ENCODE results near the gene ARGLU1.

Gene ARGLU1

GRCh38 chr13:106530980-106531481 lies 36.9 kb downstream of the ARGLU1 start:
- no peaks in the 10 kb centered on the region for H3K36me3 Mint-ChIP-seq
- H3K4me1 Mint-ChIP-seq, result peaks cover 8 to 23% of the 10 kb centered on the region in 2 donors
- no peak overlapping the region for H3K27ac Mint-ChIP-seq
- ATAC-seq (replicated peaks) (no peak), DNase-seq (no peak)
- H3K27me3 Mint-ChIP-seq, result peaks cover 47 to 71% of the 10 kb centered on the region in 2 donors
- no peak overlapping the region for H3K4me3 Mint-ChIP-seq
- H3K9me3 Mint-ChIP-seq, result no peaks in the 10 kb centered on the region

GRCh38 chr13:106530171-106530851 lies 37.6 kb downstream of the ARGLU1 start:
- ATAC-seq (replicated peaks), result no peak
- no peaks in the 10 kb centered on the region for H3K36me3 Mint-ChIP-seq
- H3K27ac Mint-ChIP-seq, result no peak overlapping the region
- peaks cover 54 to 78% of the 10 kb centered on the region in 2 donors for H3K27me3 Mint-ChIP-seq
- H3K4me3 Mint-ChIP-seq, result no peak overlapping the region
- no peaks in the 10 kb centered on the region for H3K9me3 Mint-ChIP-seq
- H3K4me1 Mint-ChIP-seq, result peaks cover 8 to 22% of the 10 kb centered on the region in 2 donors
- no peak for DNase-seq

- Mint-ChIP-seq H3K4me1 (peaks cover 8 to 22% of the 10 kb centered on the region in 2 donors), H3K4me3 (no peak overlapping the region), H3K9me3 (no peaks in the 10 kb centered on the region), H3K27me3 (peaks cover 55 to 79% of the 10 kb centered on the region in 2 donors), H3K36me3 (no peaks in the 10 kb centered on the region), H3K27ac (no peak overlapping the region)
- DNase-seq (no peak), ATAC-seq (replicated peaks) (no peak)
Observed at GRCh38 chr13:106529415-106530170, 38.3 kb downstream of the ARGLU1 start.

- H3K4me3 Mint-ChIP-seq, result no peak overlapping the region
- no peaks in the 10 kb centered on the region for H3K9me3 Mint-ChIP-seq
- H3K27me3 Mint-ChIP-seq, result peaks cover 52 to 78% of the 10 kb centered on the region in 2 donors
- no peak for DNase-seq
- H3K27ac Mint-ChIP-seq, result no peak overlapping the region
- ATAC-seq (replicated peaks), result no peak
- peaks cover 6 to 14% of the 10 kb centered on the region in 2 donors for H3K4me1 Mint-ChIP-seq
- no peaks in the 10 kb centered on the region for H3K36me3 Mint-ChIP-seq
Observed at GRCh38 chr13:106528718-106529414, 39.1 kb downstream of the ARGLU1 start.

- H3K27ac Mint-ChIP-seq, result no peak overlapping the region
- H3K27me3 Mint-ChIP-seq, result peaks cover 46 to 77% of the 10 kb centered on the region in 2 donors
- DNase-seq (no peak), ATAC-seq (replicated peaks) (no peak)
- H3K36me3 Mint-ChIP-seq, result no peaks in the 10 kb centered on the region
- peaks cover 0 to 4% of the 10 kb centered on the region in 2 donors for H3K4me1 Mint-ChIP-seq
- H3K4me3 Mint-ChIP-seq, result no peak overlapping the region
- no peaks in the 10 kb centered on the region for H3K9me3 Mint-ChIP-seq
Observed at GRCh38 chr13:106527826-106528225, 40.1 kb downstream of the ARGLU1 start.

GRCh38 chr13:106527445-106527801 lies 40.5 kb downstream of the ARGLU1 start:
- DNase-seq (no peak), ATAC-seq (replicated peaks) (no peak)
- Mint-ChIP-seq H3K27me3 (peaks cover 42 to 77% of the 10 kb centered on the region in 2 donors), H3K36me3 (no peaks in the 10 kb centered on the region), H3K27ac (no peak overlapping the region), H3K9me3 (no peaks in the 10 kb centered on the region), H3K4me1 (no peaks in the 10 kb centered on the region), H3K4me3 (no peak overlapping the region)

GRCh38 chr13:106526738-106527444 lies 41.0 kb downstream of the ARGLU1 start:
- peaks cover 38 to 78% of the 10 kb centered on the region in 2 donors for H3K27me3 Mint-ChIP-seq
- no peak overlapping the region for H3K27ac Mint-ChIP-seq
- H3K4me1 Mint-ChIP-seq, result no peaks in the 10 kb centered on the region
- H3K36me3 Mint-ChIP-seq, result no peaks in the 10 kb centered on the region
- no peak for ATAC-seq (replicated peaks)
- no peak overlapping the region for H3K4me3 Mint-ChIP-seq
- no peak for DNase-seq
- no peaks in the 10 kb centered on the region for H3K9me3 Mint-ChIP-seq

- Mint-ChIP-seq H3K4me1 (no peaks in the 10 kb centered on the region), H3K27me3 (peaks cover 37 to 71% of the 10 kb centered on the region in 2 donors), H3K9me3 (no peaks in the 10 kb centered on the region), H3K36me3 (no peaks in the 10 kb centered on the region), H3K4me3 (no peak overlapping the region), H3K27ac (no peak overlapping the region)
- ATAC-seq (replicated peaks) (no peak), DNase-seq (no peak)
Observed at GRCh38 chr13:106525865-106526264, 42.1 kb downstream of the ARGLU1 start.

GRCh38 chr13:106524108-106524507 lies 43.8 kb downstream of the ARGLU1 start:
- DNase-seq, result no peak
- H3K9me3 Mint-ChIP-seq, result no peaks in the 10 kb centered on the region
- peaks cover 30 to 63% of the 10 kb centered on the region in 2 donors for H3K27me3 Mint-ChIP-seq
- H3K4me1 Mint-ChIP-seq, result no peaks in the 10 kb centered on the region
- no peak overlapping the region for H3K27ac Mint-ChIP-seq
- H3K4me3 Mint-ChIP-seq, result no peak overlapping the region
- no peaks in the 10 kb centered on the region for H3K36me3 Mint-ChIP-seq
- no peak for ATAC-seq (replicated peaks)

- no peaks in the 10 kb centered on the region for H3K36me3 Mint-ChIP-seq
- H3K27ac Mint-ChIP-seq, result no peak overlapping the region
- ATAC-seq (replicated peaks) (no peak), DNase-seq (no peak)
- H3K27me3 Mint-ChIP-seq, result peaks cover 26 to 57% of the 10 kb centered on the region in 2 donors
- no peaks in the 10 kb centered on the region for H3K4me1 Mint-ChIP-seq
- H3K4me3 Mint-ChIP-seq, result no peak overlapping the region
- no peaks in the 10 kb centered on the region for H3K9me3 Mint-ChIP-seq
Observed at GRCh38 chr13:106523576-106523975, 44.4 kb downstream of the ARGLU1 start.

- no peak overlapping the region for H3K27ac Mint-ChIP-seq
- no peak for DNase-seq
- H3K36me3 Mint-ChIP-seq, result no peaks in the 10 kb centered on the region
- H3K4me1 Mint-ChIP-seq, result no peaks in the 10 kb centered on the region
- no peak for ATAC-seq (replicated peaks)
- H3K27me3 Mint-ChIP-seq, result peaks cover 23 to 52% of the 10 kb centered on the region in 2 donors
- H3K9me3 Mint-ChIP-seq, result no peaks in the 10 kb centered on the region
- no peak overlapping the region for H3K4me3 Mint-ChIP-seq
Observed at GRCh38 chr13:106522898-106523525, 44.9 kb downstream of the ARGLU1 start.

GRCh38 chr13:106522112-106522705 lies 45.7 kb downstream of the ARGLU1 start:
- DNase-seq, result no peak
- ATAC-seq (replicated peaks), result no peak
- no peaks in the 10 kb centered on the region for H3K9me3 Mint-ChIP-seq
- peaks cover 26 to 45% of the 10 kb centered on the region in 2 donors for H3K27me3 Mint-ChIP-seq
- no peaks in the 10 kb centered on the region for H3K36me3 Mint-ChIP-seq
- H3K27ac Mint-ChIP-seq, result no peak overlapping the region
- no peaks in the 10 kb centered on the region for H3K4me1 Mint-ChIP-seq
- no peak overlapping the region for H3K4me3 Mint-ChIP-seq

- peaks cover 27 to 38% of the 10 kb centered on the region in 2 donors for H3K27me3 Mint-ChIP-seq
- no peak overlapping the region for H3K4me3 Mint-ChIP-seq
- H3K4me1 Mint-ChIP-seq, result no peaks in the 10 kb centered on the region
- H3K36me3 Mint-ChIP-seq, result no peaks in the 10 kb centered on the region
- DNase-seq (no peak), ATAC-seq (replicated peaks) (no peak)
- no peak overlapping the region for H3K27ac Mint-ChIP-seq
- no peaks in the 10 kb centered on the region for H3K9me3 Mint-ChIP-seq
Observed at GRCh38 chr13:106521095-106521799, 46.7 kb downstream of the ARGLU1 start.

All from stimulated activated naive B cell treated with anti-CD40 and anti-IgM and Interleukin-4, amounts not matched to agents 10 μg/mL and 1 μg/mL and 100 μg/mL, for 72 hours (primary cell).